ENCODE results near the gene SLC9A9. TPM values are rescaled to one million over a fixed set of nuclear protein-coding genes. Genes with fewer than 3 reads are reported as not detected.

Gene SLC9A9
- total RNA-seq, 1 experiment from 2014 or later = 1.4 TPM

GRCh38 chr3:143718463-143718862, 129.8 kb downstream of the SLC9A9 start:
- ChIA-PET POLR2A (ENCODE audit: low non-redundant PET) (no interaction called here), CTCF (no interaction called here)
- no peak for TF ChIP-seq EZH2 (IDR thresholded peaks at IDR 0.05; ENCODE audit: borderline replicate concordance, low read depth, low read length, poor library complexity, severe bottlenecking)
- TF ChIP-seq CTCF (conservative IDR thresholded peaks at IDR 0.05; ENCODE audit: low read depth, low read length) = no peak
- intact Hi-C loops (cut with micrococcal nuclease; ENCODE audit: unreplicated experiment) = no loop called here
- Histone ChIP-seq H3K27me3 (replicated peaks; ENCODE audit: insufficient read depth, low read depth, low read length, poor library complexity) (no peaks in the 10 kb centered on the region), H3K36me3 (ENCODE audit: insufficient read depth, low read length, poor library complexity, severe bottlenecking) (no peaks in the 10 kb centered on the region), H3K4me1 (ENCODE audit: insufficient read depth, low read length, poor library complexity, severe bottlenecking) (no peaks in the 10 kb centered on the region), H3K27ac (ENCODE audit: low read depth, low read length, poor library complexity, severe bottlenecking) (no peak overlapping the region), H3K4me3 (ENCODE audit: low read depth, low read length, poor library complexity, severe bottlenecking) (no peak overlapping the region), H3K9me3 (ENCODE audit: low read depth, low read length, poor library complexity, severe bottlenecking) (no peaks in the 10 kb centered on the region)
- no TSS peak for BruUV-seq (replicated peaks)
- DNase-seq (ENCODE audit: low spot score) = no peak

GRCh38 chr3:143716731-143717130, 131.5 kb downstream of the SLC9A9 start:
- H3K36me3 ChIP-seq (ENCODE audit: insufficient read depth, low read length, poor library complexity, severe bottlenecking) = no peaks in the 10 kb centered on the region
- H3K9me3 ChIP-seq (ENCODE audit: low read depth, low read length, poor library complexity, severe bottlenecking) = no peaks in the 10 kb centered on the region
- no peaks in the 10 kb centered on the region for H3K27me3 ChIP-seq (replicated peaks; ENCODE audit: insufficient read depth, low read depth, low read length, poor library complexity)
- H3K4me1 ChIP-seq (ENCODE audit: insufficient read depth, low read length, poor library complexity, severe bottlenecking) = no peaks in the 10 kb centered on the region
- no peak overlapping the region for H3K27ac ChIP-seq (ENCODE audit: low read depth, low read length, poor library complexity, severe bottlenecking)
- intact Hi-C loops (cut with micrococcal nuclease; ENCODE audit: unreplicated experiment) = no loop called here
- no TSS peak for BruUV-seq (replicated peaks)
- DNase-seq (ENCODE audit: low spot score) = no peak
- ChIA-PET POLR2A (ENCODE audit: low non-redundant PET) (no interaction called here), CTCF (no interaction called here)
- H3K4me3 ChIP-seq (ENCODE audit: low read depth, low read length, poor library complexity, severe bottlenecking) = no peak overlapping the region
- TF ChIP-seq CTCF (conservative IDR thresholded peaks at IDR 0.05; ENCODE audit: low read depth, low read length) = no peak
- no peak for TF ChIP-seq EZH2 (IDR thresholded peaks at IDR 0.05; ENCODE audit: borderline replicate concordance, low read depth, low read length, poor library complexity, severe bottlenecking)

- H3K36me3 ChIP-seq (ENCODE audit: insufficient read depth, low read length, poor library complexity, severe bottlenecking) = no peaks in the 10 kb centered on the region
- BruUV-seq (replicated peaks) = no TSS peak
- no peaks in the 10 kb centered on the region for H3K27me3 ChIP-seq (replicated peaks; ENCODE audit: insufficient read depth, low read depth, low read length, poor library complexity)
- ChIA-PET CTCF (no interaction called here), POLR2A (ENCODE audit: low non-redundant PET) (no interaction called here)
- H3K4me3 ChIP-seq (ENCODE audit: low read depth, low read length, poor library complexity, severe bottlenecking) = no peak overlapping the region
- no peak for TF ChIP-seq CTCF (conservative IDR thresholded peaks at IDR 0.05; ENCODE audit: low read depth, low read length)
- no peak for TF ChIP-seq EZH2 (IDR thresholded peaks at IDR 0.05; ENCODE audit: borderline replicate concordance, low read depth, low read length, poor library complexity, severe bottlenecking)
- no peak for DNase-seq (ENCODE audit: low spot score)
- no peaks in the 10 kb centered on the region for H3K9me3 ChIP-seq (ENCODE audit: low read depth, low read length, poor library complexity, severe bottlenecking)
- no peak overlapping the region for H3K27ac ChIP-seq (ENCODE audit: low read depth, low read length, poor library complexity, severe bottlenecking)
- H3K4me1 ChIP-seq (ENCODE audit: insufficient read depth, low read length, poor library complexity, severe bottlenecking) = no peaks in the 10 kb centered on the region
- intact Hi-C loops (cut with micrococcal nuclease; ENCODE audit: unreplicated experiment) = no loop called here
Measured at GRCh38 chr3:143712522-143712921, 135.7 kb downstream of the SLC9A9 start.
